SK-N-MC (cell line): ENCODE measurements around the gene ZBTB7C.

ENCODE experiments used
- DNase-seq: peaks from one replicate; pipeline ENCODE4 v3.0.0-alpha.2; 2011; ENCODE audit warnings: low read depth, low spot score
- H3K27ac ChIP-seq: fragments of 200-600 bp; sonication (generic); 2 replicates; pipeline ENCODE4 v1.5.1; 2016; ENCODE audit warnings: mixed run types
- H3K36me3 ChIP-seq: fragments of 200-600 bp; sonication (generic); 2 replicates; pipeline ENCODE4 v1.6.1; 2017; ENCODE audit warnings: antibody characterized with exemption, low read length, mixed read lengths; ENCODE audit not compliant: insufficient read depth
- H3K4me3 ChIP-seq: fragments of 200-600 bp; sonication (generic); 2 replicates; pipeline ENCODE4 v1.5.1; 2016
- H3K9ac ChIP-seq: fragments of 200-600 bp; sonication (generic); 2 replicates; pipeline ENCODE4 v1.8.0; 2017; ENCODE audit warnings: mixed run types, mixed read lengths; ENCODE audit not compliant: insufficient read length
- H3K9me3 ChIP-seq: fragments of 200-600 bp; sonication (generic); 2 replicates; pipeline ENCODE4 v1.6.1; 2017; ENCODE audit warnings: low read depth, mild to moderate bottlenecking, antibody characterized with exemption, low read length, moderate library complexity, mixed read lengths
- EZH2 ChIP-seq: fragments of 200-600 bp; sonication (generic); IDR thresholded peaks from one replicate; pipeline ENCODE4 v1.6.1; 2017; ENCODE audit warnings: antibody characterized with exemption
- FOXP2 ChIP-seq: optimal IDR thresholded peaks from 2 replicates; pipeline ENCODE3; 2011; ENCODE audit warnings: mild to moderate bottlenecking, moderate library complexity; ENCODE audit not compliant: insufficient read depth; ENCODE audit errors: extremely low read length, control extremely low read depth
- POLR2AphosphoS5 ChIP-seq: IDR thresholded peaks from 2 replicates; pipeline ENCODE4 v1.6.1; 2012; ENCODE audit warnings: mild to moderate bottlenecking, low read depth, low read length, borderline replicate concordance

The ZBTB7C gene

GRCh38 chr18:48215876-48216638, 193.1 kb downstream of the ZBTB7C start:
- TF ChIP-seq EZH2 (no peak), POLR2AphosphoS5 (no peak), FOXP2 (no peak)
- H3K9me3 ChIP-seq = no peaks in the 10 kb centered on the region
- H3K9ac ChIP-seq = no peak overlapping the region

GRCh38 chr18:48213791-48214190, 195.4 kb downstream of the ZBTB7C start:
- TF ChIP-seq EZH2 = no peak
- TF ChIP-seq FOXP2 = no peak
- TF ChIP-seq POLR2AphosphoS5 = no peak
- Histone ChIP-seq H3K4me3 (no peak overlapping the region), H3K36me3 (no peaks in the 10 kb centered on the region), H3K9ac (no peak overlapping the region), H3K27ac (no peak overlapping the region), H3K9me3 (no peaks in the 10 kb centered on the region)
- no peak for DNase-seq

More at GRCh38 chr18:48215876-48216638, 193.1 kb downstream of the ZBTB7C start:
- Histone ChIP-seq H3K4me3 (no peak overlapping the region), H3K36me3 (no peaks in the 10 kb centered on the region), H3K27ac (no peak overlapping the region)
- DNase-seq = no peak

GRCh38 chr18:48208432-48209140, 200.6 kb downstream of the ZBTB7C start:
- no peak overlapping the region for H3K4me3 ChIP-seq
- no peak overlapping the region for H3K27ac ChIP-seq
- H3K9ac ChIP-seq = no peak overlapping the region
- no peak for DNase-seq
- TF ChIP-seq POLR2AphosphoS5 = no peak
- no peak for TF ChIP-seq EZH2
- no peak for TF ChIP-seq FOXP2
- H3K9me3 ChIP-seq = no peaks in the 10 kb centered on the region
- no peaks in the 10 kb centered on the region for H3K36me3 ChIP-seq

- no peak for DNase-seq
Measured at GRCh38 chr18:48207733-48208132, 201.4 kb downstream of the ZBTB7C start.

GRCh38 chr18:48206887-48207286, 202.3 kb downstream of the ZBTB7C start:
- no peak for DNase-seq
- Histone ChIP-seq H3K9me3 (no peaks in the 10 kb centered on the region), H3K27ac (no peak overlapping the region), H3K4me3 (no peak overlapping the region), H3K36me3 (no peaks in the 10 kb centered on the region), H3K9ac (no peak overlapping the region)
- TF ChIP-seq FOXP2 (no peak), EZH2 (no peak), POLR2AphosphoS5 (no peak)

More at GRCh38 chr18:48207733-48208132, 201.4 kb downstream of the ZBTB7C start:
- H3K27ac ChIP-seq = no peak overlapping the region
- no peak overlapping the region for H3K9ac ChIP-seq
- TF ChIP-seq EZH2 = no peak
- TF ChIP-seq POLR2AphosphoS5 = no peak
- no peak for TF ChIP-seq FOXP2
- no peak overlapping the region for H3K4me3 ChIP-seq
- no peaks in the 10 kb centered on the region for H3K9me3 ChIP-seq
- H3K36me3 ChIP-seq = no peaks in the 10 kb centered on the region

- H3K27ac ChIP-seq = no peak overlapping the region
- TF ChIP-seq POLR2AphosphoS5 (no peak), EZH2 (no peak), FOXP2 (no peak)
- H3K4me3 ChIP-seq = no peak overlapping the region
- DNase-seq = no peak
- no peak overlapping the region for H3K9ac ChIP-seq
- H3K36me3 ChIP-seq = no peaks in the 10 kb centered on the region
- no peaks in the 10 kb centered on the region for H3K9me3 ChIP-seq
Measured at GRCh38 chr18:48203961-48204666, 205.1 kb downstream of the ZBTB7C start.

- no peak for DNase-seq
- TF ChIP-seq FOXP2 (no peak), EZH2 (no peak), POLR2AphosphoS5 (no peak)
- Histone ChIP-seq H3K36me3 (no peaks in the 10 kb centered on the region), H3K27ac (no peak overlapping the region), H3K9me3 (no peaks in the 10 kb centered on the region), H3K4me3 (no peak overlapping the region), H3K9ac (no peak overlapping the region)
Measured at GRCh38 chr18:48203288-48203945, 205.8 kb downstream of the ZBTB7C start.
